Spleen (tissue), 11 donors: ENCODE data around the gene GHRHR. TPM values are rescaled to one million over a fixed set of nuclear protein-coding genes. Genes with fewer than 3 reads are reported as not detected.

ENCODE experiments used
- DNase-seq: peaks from one replicate; pipeline ENCODE4 v3.0.0-alpha.2; 2020
- H3K27ac ChIP-seq, 8 donors: fragments of 200-600 bp; sonication (generic) in 7 of 8; 1 replicate in 4 of 8; 2 replicates in 4 of 8; pipeline versions ENCODE4 v1.5.0 to v1.8.0; 2016 to 2021; ENCODE audit warnings: inconsistent platforms in 4 of 8, mild to moderate bottlenecking in 4 of 8, moderate library complexity in 1 of 8
- H3K27me3 ChIP-seq, 7 donors: fragments of 200-600 bp; sonication (generic) in 6 of 7; replicated peaks in 1 of 7; 1 replicate in 4 of 7; 2 replicates in 3 of 7; pipeline versions ENCODE4 v1.5.0 to v1.8.0; 2016 to 2021; ENCODE audit warnings: inconsistent platforms in 3 of 7, mild to moderate bottlenecking in 1 of 7
- H3K36me3 ChIP-seq, 6 donors: fragments of 200-600 bp; sonication (generic) in 5 of 6; 1 replicate in 4 of 6; 2 replicates in 2 of 6; pipeline versions ENCODE4 v1.5.0 to v1.8.0; 2016 to 2021; ENCODE audit warnings: inconsistent platforms in 2 of 6
- H3K4me1 ChIP-seq, 6 donors: fragments of 200-600 bp; sonication (generic) in 5 of 6; 1 replicate in 3 of 6; 2 replicates in 3 of 6; pipeline versions ENCODE4 v1.5.0 to v1.8.0; 2016 to 2021; ENCODE audit warnings: inconsistent platforms in 3 of 6
- H3K4me3 ChIP-seq, 8 donors: fragments of 200-600 bp; sonication (generic) in 7 of 8; 1 replicate in 4 of 8; 2 replicates in 4 of 8; pipeline versions ENCODE4 v1.5.0 to v1.8.0; 2016 to 2021; ENCODE audit warnings: inconsistent platforms in 4 of 8, mild to moderate bottlenecking in 4 of 8, moderate library complexity in 2 of 8
- H3K9me3 ChIP-seq, 8 donors: fragments of 200-600 bp; sonication (generic) in 7 of 8; 1 replicate in 4 of 8; 2 replicates in 4 of 8; pipeline versions ENCODE4 v1.5.0 to v1.8.0; 2016 to 2021; ENCODE audit warnings: inconsistent platforms in 4 of 8
- POLR2A ChIP-seq, 3 donors: fragments of 450-650 bp; IDR thresholded peaks; one replicate each; pipeline ENCODE4 v1.5.1; 2017; ENCODE audit warnings: antibody characterized with exemption in 3 of 3, mild to moderate bottlenecking in 1 of 3
- POLR2AphosphoS5 ChIP-seq, 3 donors: sonication (generic); formaldehyde crosslinking; IDR thresholded peaks; one replicate each; pipeline ENCODE4 v1.5.1; 2017; ENCODE audit warnings: antibody characterized with exemption in 3 of 3
- WGBS, 5 donors: extraction: QIAGEN DNeasy Blood & Tissue Kit in 3 of 5; methylation state at CpG; one replicate each; pipeline versions ENCODE4 v1.1.5 to v1.1.7; 2013 to 2018; 5-methylcytosine and 5-hydroxymethylcytosine counted together
- intact Hi-C: fragments of 100-400 bp; cut with DNase I; formaldehyde crosslinking; loops from one replicate; pipeline ENCODE4 v1.15.0; 2023; ENCODE audit warnings: low total_unique reads
- polyA plus RNA-seq, 3 donors: library from polyadenylated mRNA; stranded (reverse); fragments of 200-250 nt; gene quantifications; one replicate each; pipeline ENCODE4 v1.2.1, GENCODE V29; 2013
- total RNA-seq, 7 donors: library from RNA; depleted of rRNA in 3 of 7; stranded (reverse); fragments of >200 nt in 3 of 7; fragmentation: NEBNext Ultra II Directional in 4 of 7; extraction: Animal tissue kit (Norgen Biotek cat#: 25700) in 4 of 7; gene quantifications; one replicate each; pipeline versions ENCODE4 v1.1.0 to v1.2.1, GENCODE V29; 2016 to 2021
- TF ChIP-seq, protein P1 (sequence below), 11 experiments: fragments of 200-600 bp in 7 of 11; fragments of 450-650 bp in 4 of 11; sonication (generic) in 4 of 11; IDR thresholded peaks in 8 of 11; conservative IDR thresholded peaks in 3 of 11; 1 replicate in 7 of 11; 2 replicates in 4 of 11; pipeline versions ENCODE4 v1.4.0 to v1.8.0; 2016 to 2021; ENCODE audit warnings: antibody characterized with exemption in 11 of 11, inconsistent platforms in 4 of 11, mild to moderate bottlenecking in 1 of 11
- donor health status: healthy with polysubstance abuse.
- donor health status: DM: no; HTN: no; CAD: no; lungs with moderate emphysema.
- donor health status: DM: no; HTN: no; CAD: no.
- donor health status: Bipolar disorder and iron deficiency.
- donor health status: healthy.
- donor health status: DM: no; HTN: no; CAD: no.
- donor health status: DM: yes; HTN: yes; CAD: no.

The GHRHR gene
- total and polyA plus RNA-seq, 10 donors, result not detected

DNA sequence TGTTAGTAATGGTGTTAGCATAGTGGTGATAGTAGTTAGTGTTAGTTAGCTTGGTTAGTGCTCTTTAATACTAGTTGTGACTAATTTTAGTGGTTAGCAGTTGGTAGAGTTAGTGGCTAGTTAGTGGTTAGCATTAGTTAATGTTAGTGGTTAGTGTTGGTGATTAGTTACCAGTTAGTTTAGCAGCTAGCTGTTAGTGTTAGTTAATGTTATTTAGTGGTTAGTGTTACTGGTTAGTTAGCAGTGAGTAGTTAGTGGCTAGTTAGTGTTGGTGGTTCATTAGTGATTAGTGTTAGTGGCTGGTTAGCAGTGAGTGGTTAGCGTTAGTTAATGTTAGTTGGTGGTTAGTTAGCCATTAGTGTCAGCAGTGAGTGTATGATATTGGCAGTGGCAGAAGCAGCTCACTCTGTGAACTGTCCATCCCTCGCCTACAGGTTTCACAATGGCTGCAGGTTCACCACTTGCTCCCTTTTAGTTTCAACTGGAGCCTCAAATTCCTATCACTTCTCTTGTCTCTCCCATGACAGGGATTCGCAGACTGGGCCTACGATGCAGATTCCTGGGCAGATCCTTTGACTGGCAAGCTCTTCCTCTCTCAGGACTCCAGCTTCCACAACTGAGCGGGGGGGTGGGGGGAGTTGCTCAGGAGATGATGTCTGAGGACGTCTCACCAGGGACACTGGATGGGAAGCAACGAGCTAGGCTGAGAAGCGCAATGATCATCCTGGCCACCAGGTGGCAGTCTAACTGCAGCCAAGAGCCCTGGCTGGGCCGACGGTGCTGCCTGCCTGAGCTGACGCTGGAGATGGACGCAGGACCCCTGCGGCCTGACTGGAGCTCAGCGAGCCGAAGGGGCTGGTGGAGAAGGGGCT is 19.5 kb downstream of the GHRHR start:
- peak; percentile 92 for DNase-seq
- intact Hi-C loops, result loop anchor here (2.0 kb wide), 1 partner anchor 140 kb away; no protein-coding TSS in a partner anchor
- H3K4me1 ChIP-seq, result peaks cover 0 to 12% (median 5%) of the 10 kb centered on the region in 6 donors
- TF ChIP-seq, protein P1, sequence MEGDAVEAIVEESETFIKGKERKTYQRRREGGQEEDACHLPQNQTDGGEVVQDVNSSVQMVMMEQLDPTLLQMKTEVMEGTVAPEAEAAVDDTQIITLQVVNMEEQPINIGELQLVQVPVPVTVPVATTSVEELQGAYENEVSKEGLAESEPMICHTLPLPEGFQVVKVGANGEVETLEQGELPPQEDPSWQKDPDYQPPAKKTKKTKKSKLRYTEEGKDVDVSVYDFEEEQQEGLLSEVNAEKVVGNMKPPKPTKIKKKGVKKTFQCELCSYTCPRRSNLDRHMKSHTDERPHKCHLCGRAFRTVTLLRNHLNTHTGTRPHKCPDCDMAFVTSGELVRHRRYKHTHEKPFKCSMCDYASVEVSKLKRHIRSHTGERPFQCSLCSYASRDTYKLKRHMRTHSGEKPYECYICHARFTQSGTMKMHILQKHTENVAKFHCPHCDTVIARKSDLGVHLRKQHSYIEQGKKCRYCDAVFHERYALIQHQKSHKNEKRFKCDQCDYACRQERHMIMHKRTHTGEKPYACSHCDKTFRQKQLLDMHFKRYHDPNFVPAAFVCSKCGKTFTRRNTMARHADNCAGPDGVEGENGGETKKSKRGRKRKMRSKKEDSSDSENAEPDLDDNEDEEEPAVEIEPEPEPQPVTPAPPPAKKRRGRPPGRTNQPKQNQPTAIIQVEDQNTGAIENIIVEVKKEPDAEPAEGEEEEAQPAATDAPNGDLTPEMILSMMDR (IDR thresholded peaks at IDR 0.05 in 8 of 11, conservative IDR thresholded peaks at IDR 0.05 in 3 of 11), result peak; percentile 66 to 96 (median 89)
- TF ChIP-seq POLR2A (IDR thresholded peaks at IDR 0.05), result no peak
- H3K27ac ChIP-seq, result no peak overlapping the region
- WGBS, 5 donors, result 8 to 22% (median 10%) methylated on average over 6 to 15 of the region's 15 CpGs
- peak overlapping the region in 1 of 8 donors; percentile 37 for H3K4me3 ChIP-seq
- peaks cover 0 to 69% (median 11%) of the 10 kb centered on the region in 7 donors for H3K27me3 ChIP-seq
- no peaks in the 10 kb centered on the region for H3K9me3 ChIP-seq
- no peaks in the 10 kb centered on the region for H3K36me3 ChIP-seq

DNA sequence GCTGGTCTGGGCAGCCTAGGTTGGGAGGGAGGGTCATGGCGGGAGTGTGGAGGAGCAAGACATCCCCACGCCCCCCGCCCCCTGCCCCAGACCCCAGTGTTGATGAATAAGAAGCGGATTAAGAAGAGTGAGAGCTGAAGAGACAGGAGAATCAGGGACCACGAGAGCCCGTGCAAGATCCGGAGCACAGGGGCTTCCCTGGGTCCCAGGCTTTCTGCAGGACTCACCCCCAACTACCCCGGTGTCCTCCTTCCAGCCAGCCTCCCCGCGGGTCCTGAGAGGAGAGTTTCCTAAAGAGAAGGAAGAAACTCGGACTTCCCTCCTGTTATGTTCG is 20.1 kb downstream of the GHRHR start:
- H3K4me3 ChIP-seq, result peak overlapping the region in 1 of 8 donors; percentile 37
- H3K9me3 ChIP-seq, result no peaks in the 10 kb centered on the region
- intact Hi-C loops, result loop anchor here (2.0 kb wide), 1 partner anchor 139 kb away; no protein-coding TSS in a partner anchor
- H3K4me1 ChIP-seq, result peaks cover 0 to 18% (median 7%) of the 10 kb centered on the region in 6 donors
- peaks cover 0 to 68% (median 11%) of the 10 kb centered on the region in 7 donors for H3K27me3 ChIP-seq
- no peak overlapping the region for H3K27ac ChIP-seq
- no peaks in the 10 kb centered on the region for H3K36me3 ChIP-seq
- no peak for DNase-seq
- TF ChIP-seq, protein P1 (IDR thresholded peaks at IDR 0.05 in 8 of 11, conservative IDR thresholded peaks at IDR 0.05 in 3 of 11), result peak in 3 of 11 experiments; percentile 2 to 12 (median 6)
- no peak for TF ChIP-seq POLR2AphosphoS5 (IDR thresholded peaks at IDR 0.05)
- WGBS, 5 donors, result 15 to 34% (median 29%) methylated on average over 12 of the region's 12 CpGs

DNA sequence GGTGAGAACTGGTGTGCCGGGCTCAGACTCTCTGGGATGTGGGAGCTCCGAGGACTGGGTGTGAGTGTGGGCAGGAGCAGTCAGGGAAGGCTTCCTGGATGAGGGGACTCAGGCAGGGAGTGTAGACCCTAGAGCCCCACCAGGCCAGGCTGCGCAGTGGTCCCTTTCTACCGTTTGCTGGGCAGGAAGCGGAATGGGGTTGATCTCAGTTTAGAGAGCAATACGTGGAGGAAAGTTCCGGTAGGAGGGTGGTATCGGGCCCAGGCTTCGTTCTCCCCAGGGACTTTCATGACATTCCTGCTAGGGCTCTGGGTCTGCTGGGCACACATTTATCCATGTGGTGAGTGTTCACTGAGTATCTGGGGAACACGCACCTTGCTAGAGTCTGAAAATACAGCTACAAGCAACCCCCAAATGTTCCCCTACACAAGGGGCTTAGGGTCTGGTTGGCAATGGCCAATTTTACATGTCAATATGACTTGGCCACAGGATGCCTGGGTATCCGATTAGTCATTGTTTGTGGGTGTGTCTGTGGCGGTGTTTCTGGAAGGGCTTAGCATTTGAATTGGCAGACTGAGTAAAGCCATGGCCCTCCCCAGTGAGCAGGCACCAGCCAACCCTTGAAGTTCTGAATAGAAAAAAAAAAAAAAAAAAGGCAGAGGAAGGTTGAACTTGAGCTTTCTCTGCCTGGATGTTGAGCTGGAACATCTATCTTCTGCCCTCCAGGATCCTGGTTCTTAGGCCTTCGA is 20.8 kb downstream of the GHRHR start:
- 59 to 77% (median 67%) methylated on average over 12 to 13 of the region's 13 CpGs for WGBS, 5 donors
- TF ChIP-seq POLR2AphosphoS5 (IDR thresholded peaks at IDR 0.05) (no peak), POLR2A (IDR thresholded peaks at IDR 0.05) (no peak)
- TF ChIP-seq, protein P1 (IDR thresholded peaks at IDR 0.05 in 8 of 11, conservative IDR thresholded peaks at IDR 0.05 in 3 of 11), result no peak
- Histone ChIP-seq H3K4me1 (peaks cover 0 to 19% (median 7%) of the 10 kb centered on the region in 6 donors), H3K27me3 (peaks cover 0 to 62% (median 11%) of the 10 kb centered on the region in 7 donors), H3K27ac (no peak overlapping the region), H3K4me3 (no peak overlapping the region), H3K36me3 (no peaks in the 10 kb centered on the region), H3K9me3 (no peaks in the 10 kb centered on the region)
- intact Hi-C loops, result no loop called here
- no peak for DNase-seq

DNA sequence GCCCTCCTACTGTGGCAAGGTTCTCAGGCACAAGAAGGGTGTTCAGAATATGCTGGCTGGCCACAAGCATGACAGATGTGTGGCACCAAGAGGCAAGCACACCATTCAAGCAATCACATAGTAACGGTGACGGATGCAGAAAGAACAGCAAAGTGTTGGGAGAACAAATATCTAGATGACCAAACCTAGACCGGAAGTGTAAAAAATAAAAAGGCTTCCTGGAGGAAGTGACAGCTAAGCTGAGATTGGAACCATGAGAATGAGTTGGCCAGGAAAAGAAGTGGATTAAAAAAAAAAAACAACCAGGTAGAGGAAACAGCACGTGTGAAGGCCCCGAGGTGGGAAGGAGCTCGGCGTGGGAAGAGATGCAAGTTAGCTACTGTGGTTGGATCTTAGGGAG is 22.0 kb downstream of the GHRHR start:
- Histone ChIP-seq H3K36me3 (no peaks in the 10 kb centered on the region), H3K27ac (no peak overlapping the region), H3K27me3 (peaks cover 0 to 57% (median 6%) of the 10 kb centered on the region in 7 donors), H3K4me1 (peaks cover 0 to 19% (median 7%) of the 10 kb centered on the region in 6 donors), H3K4me3 (no peak overlapping the region), H3K9me3 (no peaks in the 10 kb centered on the region)
- DNase-seq, result no peak
- WGBS, 5 donors, result 46 to 59% (median 50%) methylated on average over 7 of the region's 7 CpGs
- TF ChIP-seq, protein P1 (IDR thresholded peaks at IDR 0.05 in 8 of 11, conservative IDR thresholded peaks at IDR 0.05 in 3 of 11), result no peak
- TF ChIP-seq POLR2AphosphoS5 (IDR thresholded peaks at IDR 0.05) (no peak), POLR2A (IDR thresholded peaks at IDR 0.05) (no peak)
- intact Hi-C loops, result no loop called here
